Muscle layer of duodenum (tissue), 2 donors: Measurements from ENCODE around the gene TREML4.

ENCODE experiments used
- H3K27ac ChIP-seq: one replicate; pipeline ENCODE4 v1.7.0; 2013; ENCODE audit warnings: mild to moderate bottlenecking, low read length
- H3K27me3 ChIP-seq: one replicate; pipeline ENCODE4 v1.7.0; 2013; ENCODE audit warnings: low read depth, mild to moderate bottlenecking, control low read depth, low read length
- H3K36me3 ChIP-seq, 2 donors: one replicate each; pipeline ENCODE4 v1.7.0; 2013; ENCODE audit warnings: low read length in 2 of 2, control low read depth in 1 of 2, mild to moderate bottlenecking in 1 of 2; ENCODE audit not compliant: insufficient read depth in 2 of 2, control insufficient read depth in 1 of 2
- H3K4me1 ChIP-seq, 2 donors: one replicate each; pipeline ENCODE4 v1.7.0; 2013; ENCODE audit warnings: low read length in 2 of 2, mild to moderate bottlenecking in 2 of 2, control low read depth in 1 of 2, moderate library complexity in 1 of 2; ENCODE audit not compliant: insufficient read depth in 2 of 2, control insufficient read depth in 1 of 2
- H3K4me3 ChIP-seq, 2 donors: one replicate each; pipeline ENCODE4 v1.7.0; 2013; ENCODE audit warnings: low read length in 2 of 2, low read depth in 1 of 2, mild to moderate bottlenecking in 1 of 2
- H3K9me3 ChIP-seq, 2 donors: one replicate each; pipeline ENCODE4 v1.7.0; 2013; ENCODE audit warnings: low read length in 2 of 2, control low read depth in 1 of 2, mild to moderate bottlenecking in 1 of 2; ENCODE audit not compliant: control insufficient read depth in 1 of 2
- donor health status: healthy.

TREML4 gene

GRCh38 chr6:41257369-41258195 lies 29.4 kb downstream of the TREML4 start:
- peak overlapping the region in 1 of 2 donors; percentile 6 for H3K4me3 ChIP-seq
- peaks cover 6 to 7% of the 10 kb centered on the region in 2 donors for H3K9me3 ChIP-seq
- no peak overlapping the region for H3K27ac ChIP-seq
- no peaks in the 10 kb centered on the region for H3K27me3 ChIP-seq
- H3K36me3 ChIP-seq = no peaks in the 10 kb centered on the region
- peaks cover 0 to 12% of the 10 kb centered on the region in 2 donors for H3K4me1 ChIP-seq

- Histone ChIP-seq H3K27ac (no peak overlapping the region), H3K9me3 (peaks cover 7 to 9% of the 10 kb centered on the region in 2 donors), H3K4me3 (peak overlapping the region in 1 of 2 donors; percentile 6), H3K27me3 (no peaks in the 10 kb centered on the region), H3K4me1 (peaks cover 0 to 12% of the 10 kb centered on the region in 2 donors), H3K36me3 (no peaks in the 10 kb centered on the region)
Measured at GRCh38 chr6:41258196-41258493, 30.0 kb downstream of the TREML4 start.

- Histone ChIP-seq H3K4me1 (peaks cover 0 to 2% of the 10 kb centered on the region in 2 donors), H3K27me3 (no peaks in the 10 kb centered on the region), H3K4me3 (no peak overlapping the region), H3K36me3 (no peaks in the 10 kb centered on the region), H3K27ac (no peak overlapping the region), H3K9me3 (peaks cover 10 to 14% of the 10 kb centered on the region in 2 donors)
Measured at GRCh38 chr6:41262401-41262800, 34.3 kb downstream of the TREML4 start.

GRCh38 chr6:41263267-41263666 lies 35.1 kb downstream of the TREML4 start:
- Histone ChIP-seq H3K9me3 (peaks cover 10 to 14% of the 10 kb centered on the region in 2 donors), H3K36me3 (no peaks in the 10 kb centered on the region), H3K4me1 (no peaks in the 10 kb centered on the region), H3K27ac (no peak overlapping the region), H3K4me3 (no peak overlapping the region), H3K27me3 (no peaks in the 10 kb centered on the region)

GRCh38 chr6:41266541-41266940 lies 38.4 kb downstream of the TREML4 start:
- no peak overlapping the region for H3K27ac ChIP-seq
- peaks cover 10% of the 10 kb centered on the region in 2 donors for H3K9me3 ChIP-seq
- no peaks in the 10 kb centered on the region for H3K36me3 ChIP-seq

GRCh38 chr6:41268478-41268877 lies 40.3 kb downstream of the TREML4 start:
- no peaks in the 10 kb centered on the region for H3K36me3 ChIP-seq
- H3K9me3 ChIP-seq = peaks cover 0 to 4% of the 10 kb centered on the region in 2 donors

More at GRCh38 chr6:41266541-41266940, 38.4 kb downstream of the TREML4 start:
- H3K4me3 ChIP-seq = no peak overlapping the region
- H3K4me1 ChIP-seq = no peaks in the 10 kb centered on the region
- no peaks in the 10 kb centered on the region for H3K27me3 ChIP-seq

GRCh38 chr6:41269166-41269565 lies 41.0 kb downstream of the TREML4 start:
- no peaks in the 10 kb centered on the region for H3K36me3 ChIP-seq
- H3K4me3 ChIP-seq = no peak overlapping the region
- no peaks in the 10 kb centered on the region for H3K27me3 ChIP-seq
- H3K27ac ChIP-seq = no peak overlapping the region
- H3K9me3 ChIP-seq = no peaks in the 10 kb centered on the region
- no peaks in the 10 kb centered on the region for H3K4me1 ChIP-seq

More at GRCh38 chr6:41268478-41268877, 40.3 kb downstream of the TREML4 start:
- Histone ChIP-seq H3K4me1 (no peaks in the 10 kb centered on the region), H3K27ac (no peak overlapping the region), H3K27me3 (no peaks in the 10 kb centered on the region), H3K4me3 (no peak overlapping the region)

- H3K27me3 ChIP-seq = no peaks in the 10 kb centered on the region
- no peaks in the 10 kb centered on the region for H3K4me1 ChIP-seq
- H3K27ac ChIP-seq = no peak overlapping the region
- H3K9me3 ChIP-seq = no peaks in the 10 kb centered on the region
- H3K36me3 ChIP-seq = no peaks in the 10 kb centered on the region
- no peak overlapping the region for H3K4me3 ChIP-seq
Measured at GRCh38 chr6:41269716-41270115, 41.6 kb downstream of the TREML4 start.

GRCh38 chr6:41271901-41272395 lies 43.8 kb downstream of the TREML4 start:
- H3K27ac ChIP-seq = no peak overlapping the region
- H3K4me3 ChIP-seq = no peak overlapping the region
- H3K36me3 ChIP-seq = no peaks in the 10 kb centered on the region
- no peaks in the 10 kb centered on the region for H3K4me1 ChIP-seq
- no peaks in the 10 kb centered on the region for H3K9me3 ChIP-seq
- no peaks in the 10 kb centered on the region for H3K27me3 ChIP-seq

GRCh38 chr6:41272591-41273240 lies 44.6 kb downstream of the TREML4 start:
- Histone ChIP-seq H3K4me1 (no peaks in the 10 kb centered on the region), H3K9me3 (no peaks in the 10 kb centered on the region), H3K27me3 (no peaks in the 10 kb centered on the region), H3K4me3 (no peak overlapping the region), H3K27ac (no peak overlapping the region), H3K36me3 (no peaks in the 10 kb centered on the region)

GRCh38 chr6:41273714-41274113 lies 45.6 kb downstream of the TREML4 start:
- H3K4me1 ChIP-seq = peaks cover 0 to 3% of the 10 kb centered on the region in 2 donors
- H3K27ac ChIP-seq = no peak overlapping the region
- H3K27me3 ChIP-seq = no peaks in the 10 kb centered on the region

More at GRCh38 chr6:41273714-41274113, 45.6 kb downstream of the TREML4 start:
- Histone ChIP-seq H3K9me3 (no peaks in the 10 kb centered on the region), H3K4me3 (no peak overlapping the region), H3K36me3 (no peaks in the 10 kb centered on the region)
